Measurements from ENCODE around the gene RRM2.

RRM2 gene

GRCh38 chr2:10148268-10148667 is 25.7 kb downstream of the RRM2 start:
- H3K4me3 Mint-ChIP-seq, result no peak overlapping the region
- no peaks in the 10 kb centered on the region for H3K36me3 Mint-ChIP-seq
- H3K27me3 Mint-ChIP-seq, result no peaks in the 10 kb centered on the region
- H3K9me3 Mint-ChIP-seq (ENCODE audit: low read depth), result no peaks in the 10 kb centered on the region
- peaks cover 2% of the 10 kb centered on the region for H3K4me1 Mint-ChIP-seq (ENCODE audit: low read depth)
- no peak overlapping the region for H3K27ac Mint-ChIP-seq

- H3K27me3 Mint-ChIP-seq, result no peaks in the 10 kb centered on the region
- H3K36me3 Mint-ChIP-seq, result no peaks in the 10 kb centered on the region
- H3K4me3 Mint-ChIP-seq, result no peak overlapping the region
- H3K9me3 Mint-ChIP-seq (ENCODE audit: low read depth), result no peaks in the 10 kb centered on the region
- H3K27ac Mint-ChIP-seq, result no peak overlapping the region
- H3K4me1 Mint-ChIP-seq (ENCODE audit: low read depth), result peaks cover 2% of the 10 kb centered on the region
Observed at GRCh38 chr2:10149635-10150034, 27.1 kb downstream of the RRM2 start.

GRCh38 chr2:10150436-10150835 is 27.9 kb downstream of the RRM2 start:
- H3K9me3 Mint-ChIP-seq (ENCODE audit: low read depth), result no peaks in the 10 kb centered on the region
- H3K4me3 Mint-ChIP-seq, result no peak overlapping the region
- H3K4me1 Mint-ChIP-seq (ENCODE audit: low read depth), result peaks cover 2% of the 10 kb centered on the region
- no peak overlapping the region for H3K27ac Mint-ChIP-seq
- no peaks in the 10 kb centered on the region for H3K27me3 Mint-ChIP-seq
- H3K36me3 Mint-ChIP-seq, result no peaks in the 10 kb centered on the region

- no peaks in the 10 kb centered on the region for H3K27me3 Mint-ChIP-seq
- H3K27ac Mint-ChIP-seq, result no peak overlapping the region
- no peaks in the 10 kb centered on the region for H3K36me3 Mint-ChIP-seq
- no peak overlapping the region for H3K4me3 Mint-ChIP-seq
- H3K9me3 Mint-ChIP-seq (ENCODE audit: low read depth), result no peaks in the 10 kb centered on the region
- H3K4me1 Mint-ChIP-seq (ENCODE audit: low read depth), result peaks cover 2% of the 10 kb centered on the region
Observed at GRCh38 chr2:10151462-10151861, 28.9 kb downstream of the RRM2 start.

- no peak overlapping the region for H3K4me3 Mint-ChIP-seq
- H3K9me3 Mint-ChIP-seq (ENCODE audit: low read depth), result no peaks in the 10 kb centered on the region
- H3K4me1 Mint-ChIP-seq (ENCODE audit: low read depth), result no peaks in the 10 kb centered on the region
- H3K27ac Mint-ChIP-seq, result no peak overlapping the region
- H3K36me3 Mint-ChIP-seq, result no peaks in the 10 kb centered on the region
- H3K27me3 Mint-ChIP-seq, result no peaks in the 10 kb centered on the region
Observed at GRCh38 chr2:10157293-10157692, 34.8 kb downstream of the RRM2 start.

- H3K36me3 Mint-ChIP-seq, result no peaks in the 10 kb centered on the region
- no peak overlapping the region for H3K27ac Mint-ChIP-seq
- no peaks in the 10 kb centered on the region for H3K9me3 Mint-ChIP-seq (ENCODE audit: low read depth)
- no peak overlapping the region for H3K4me3 Mint-ChIP-seq
- no peaks in the 10 kb centered on the region for H3K4me1 Mint-ChIP-seq (ENCODE audit: low read depth)
- no peaks in the 10 kb centered on the region for H3K27me3 Mint-ChIP-seq
Observed at GRCh38 chr2:10158681-10159080, 36.1 kb downstream of the RRM2 start.

- H3K4me3 Mint-ChIP-seq, result no peak overlapping the region
- no peaks in the 10 kb centered on the region for H3K9me3 Mint-ChIP-seq (ENCODE audit: low read depth)
- no peaks in the 10 kb centered on the region for H3K27me3 Mint-ChIP-seq
- peaks cover 2% of the 10 kb centered on the region for H3K4me1 Mint-ChIP-seq (ENCODE audit: low read depth)
- no peaks in the 10 kb centered on the region for H3K36me3 Mint-ChIP-seq
- no peak overlapping the region for H3K27ac Mint-ChIP-seq
Observed at GRCh38 chr2:10159086-10159485, 36.5 kb downstream of the RRM2 start.

- Mint-ChIP-seq H3K36me3 (no peaks in the 10 kb centered on the region), H3K4me3 (no peak overlapping the region), H3K4me1 (ENCODE audit: low read depth) (peaks cover 2% of the 10 kb centered on the region), H3K9me3 (ENCODE audit: low read depth) (no peaks in the 10 kb centered on the region), H3K27ac (no peak overlapping the region), H3K27me3 (no peaks in the 10 kb centered on the region)
Observed at GRCh38 chr2:10159581-10160131, 37.1 kb downstream of the RRM2 start.

GRCh38 chr2:10160203-10160955 is 37.8 kb downstream of the RRM2 start:
- Mint-ChIP-seq H3K36me3 (no peaks in the 10 kb centered on the region), H3K9me3 (ENCODE audit: low read depth) (no peaks in the 10 kb centered on the region), H3K4me1 (ENCODE audit: low read depth) (peaks cover 2% of the 10 kb centered on the region), H3K27ac (no peak overlapping the region), H3K27me3 (no peaks in the 10 kb centered on the region), H3K4me3 (no peak overlapping the region)

GRCh38 chr2:10161206-10161931 is 38.8 kb downstream of the RRM2 start:
- Mint-ChIP-seq H3K4me1 (ENCODE audit: low read depth) (peaks cover 2% of the 10 kb centered on the region), H3K9me3 (ENCODE audit: low read depth) (no peaks in the 10 kb centered on the region), H3K4me3 (no peak overlapping the region), H3K36me3 (no peaks in the 10 kb centered on the region), H3K27me3 (no peaks in the 10 kb centered on the region), H3K27ac (no peak overlapping the region)

- Mint-ChIP-seq H3K9me3 (ENCODE audit: low read depth) (no peaks in the 10 kb centered on the region), H3K27ac (no peak overlapping the region), H3K4me3 (no peak overlapping the region), H3K36me3 (no peaks in the 10 kb centered on the region), H3K27me3 (no peaks in the 10 kb centered on the region), H3K4me1 (ENCODE audit: low read depth) (peaks cover 2% of the 10 kb centered on the region)
Observed at GRCh38 chr2:10161961-10162441, 39.5 kb downstream of the RRM2 start.

- no peak overlapping the region for H3K27ac Mint-ChIP-seq
- no peak overlapping the region for H3K4me3 Mint-ChIP-seq
- no peaks in the 10 kb centered on the region for H3K9me3 Mint-ChIP-seq (ENCODE audit: low read depth)
- no peaks in the 10 kb centered on the region for H3K27me3 Mint-ChIP-seq
- H3K4me1 Mint-ChIP-seq (ENCODE audit: low read depth), result peaks cover 2% of the 10 kb centered on the region
- no peaks in the 10 kb centered on the region for H3K36me3 Mint-ChIP-seq
Observed at GRCh38 chr2:10162586-10163497, 40.3 kb downstream of the RRM2 start.

GRCh38 chr2:10163498-10164486 is 41.3 kb downstream of the RRM2 start:
- Mint-ChIP-seq H3K9me3 (ENCODE audit: low read depth) (no peaks in the 10 kb centered on the region), H3K36me3 (no peaks in the 10 kb centered on the region), H3K4me1 (ENCODE audit: low read depth) (peaks cover 2% of the 10 kb centered on the region), H3K4me3 (no peak overlapping the region), H3K27ac (no peak overlapping the region), H3K27me3 (no peaks in the 10 kb centered on the region)

- H3K36me3 Mint-ChIP-seq, result no peaks in the 10 kb centered on the region
- H3K4me3 Mint-ChIP-seq, result no peak overlapping the region
- no peak overlapping the region for H3K27ac Mint-ChIP-seq
- H3K27me3 Mint-ChIP-seq, result no peaks in the 10 kb centered on the region
- peaks cover 2% of the 10 kb centered on the region for H3K4me1 Mint-ChIP-seq (ENCODE audit: low read depth)
- no peaks in the 10 kb centered on the region for H3K9me3 Mint-ChIP-seq (ENCODE audit: low read depth)
Observed at GRCh38 chr2:10164601-10165000, 42.1 kb downstream of the RRM2 start.

All from activated naive CD8-positive, alpha-beta T cell (primary cell).